ENCODE data around the gene ABCA10.
"Not testable (repeated sequence)": the region's sequence is repeated elsewhere in the genome, so short reads cannot be mapped to it uniquely, and the experiment has no call there.

The ABCA10 gene, protein sequence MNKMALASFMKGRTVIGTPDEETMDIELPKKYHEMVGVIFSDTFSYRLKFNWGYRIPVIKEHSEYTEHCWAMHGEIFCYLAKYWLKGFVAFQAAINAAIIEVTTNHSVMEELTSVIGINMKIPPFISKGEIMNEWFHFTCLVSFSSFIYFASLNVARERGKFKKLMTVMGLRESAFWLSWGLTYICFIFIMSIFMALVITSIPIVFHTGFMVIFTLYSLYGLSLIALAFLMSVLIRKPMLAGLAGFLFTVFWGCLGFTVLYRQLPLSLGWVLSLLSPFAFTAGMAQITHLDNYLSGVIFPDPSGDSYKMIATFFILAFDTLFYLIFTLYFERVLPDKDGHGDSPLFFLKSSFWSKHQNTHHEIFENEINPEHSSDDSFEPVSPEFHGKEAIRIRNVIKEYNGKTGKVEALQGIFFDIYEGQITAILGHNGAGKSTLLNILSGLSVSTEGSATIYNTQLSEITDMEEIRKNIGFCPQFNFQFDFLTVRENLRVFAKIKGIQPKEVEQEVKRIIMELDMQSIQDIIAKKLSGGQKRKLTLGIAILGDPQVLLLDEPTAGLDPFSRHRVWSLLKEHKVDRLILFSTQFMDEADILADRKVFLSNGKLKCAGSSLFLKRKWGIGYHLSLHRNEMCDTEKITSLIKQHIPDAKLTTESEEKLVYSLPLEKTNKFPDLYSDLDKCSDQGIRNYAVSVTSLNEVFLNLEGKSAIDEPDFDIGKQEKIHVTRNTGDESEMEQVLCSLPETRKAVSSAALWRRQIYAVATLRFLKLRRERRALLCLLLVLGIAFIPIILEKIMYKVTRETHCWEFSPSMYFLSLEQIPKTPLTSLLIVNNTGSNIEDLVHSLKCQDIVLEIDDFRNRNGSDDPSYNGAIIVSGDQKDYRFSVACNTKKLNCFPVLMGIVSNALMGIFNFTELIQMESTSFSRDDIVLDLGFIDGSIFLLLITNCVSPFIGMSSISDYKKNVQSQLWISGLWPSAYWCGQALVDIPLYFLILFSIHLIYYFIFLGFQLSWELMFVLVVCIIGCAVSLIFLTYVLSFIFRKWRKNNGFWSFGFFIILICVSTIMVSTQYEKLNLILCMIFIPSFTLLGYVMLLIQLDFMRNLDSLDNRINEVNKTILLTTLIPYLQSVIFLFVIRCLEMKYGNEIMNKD (N-terminal part only)

DNA sequence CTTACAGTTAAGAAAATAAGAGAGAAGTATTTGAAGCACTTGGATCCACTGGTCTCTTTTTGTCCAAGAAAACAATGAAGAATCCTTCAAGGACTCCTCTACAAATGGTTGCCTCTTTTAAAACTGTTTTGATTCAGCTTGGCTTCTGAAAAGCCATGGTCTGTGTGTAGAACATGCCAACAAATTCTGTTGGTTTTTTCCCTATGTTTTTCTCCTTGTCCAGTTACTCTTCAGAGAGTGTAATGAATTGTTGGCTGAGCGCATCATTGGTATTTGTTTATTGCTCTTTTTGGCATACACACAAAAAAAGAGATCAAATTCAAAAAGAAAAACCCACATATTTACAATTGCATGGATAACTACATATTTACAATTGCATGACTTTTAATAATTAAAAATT, at the start of gene ABCA10:
ABCA10 (minus strand) TSS at position 249 of the 400 bp plus-strand sequence. CDS start 3,466 bp downstream, outside the sequence.
- Histone ChIP-seq H3K4me1 (ENCODE audit: insufficient read depth, low read length) (no peaks in the 10 kb centered on the region), H3K27ac (ENCODE audit: low read depth, low read length) (no peak within 1 kb of the TSS), H3K36me3 (ENCODE audit: insufficient read depth, low read length) (no peaks in the 10 kb centered on the region), H3K27me3 (ENCODE audit: control insufficient read depth in 1 of 2, insufficient read depth in 2 of 2, low read length in 2 of 2) (no peaks in the 10 kb centered on the region), H3K4me3 (ENCODE audit: low read depth in 1 of 2, low read length in 2 of 2) (no peak within 1 kb of the TSS), H3K9me3 (ENCODE audit: low read length) (peaks cover 7% of the 10 kb centered on the region), H3K9ac (ENCODE audit: low read length) (no peak within 1 kb of the TSS)

DNA sequence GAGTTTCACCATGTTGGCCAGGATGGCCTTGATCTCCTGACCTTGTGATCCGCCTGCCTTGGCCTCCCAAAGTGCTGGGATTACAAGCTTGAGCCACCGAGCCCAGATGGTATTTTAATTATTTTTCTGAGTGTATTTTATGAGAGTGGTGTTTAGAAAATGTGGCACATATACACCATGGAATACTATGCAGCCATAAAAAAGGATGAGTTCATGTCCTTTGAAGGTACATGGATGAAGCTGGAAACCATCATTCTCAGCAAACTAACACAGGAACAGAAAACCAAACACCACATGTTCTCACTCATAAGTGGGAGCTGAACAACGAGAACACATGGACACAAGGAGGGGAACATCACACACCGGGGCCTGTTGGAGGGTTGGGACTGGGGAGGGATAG, 47.7 kb upstream of the ABCA10 start:
- not testable (repeated sequence) for H3K27me3 ChIP-seq (ENCODE audit: control insufficient read depth in 1 of 2, insufficient read depth in 2 of 2, low read length in 2 of 2); H3K9me3 ChIP-seq (ENCODE audit: low read length); H3K27ac ChIP-seq (ENCODE audit: low read depth, low read length); H3K4me1 ChIP-seq (ENCODE audit: insufficient read depth, low read length); H3K36me3 ChIP-seq (ENCODE audit: insufficient read depth, low read length); H3K9ac ChIP-seq (ENCODE audit: low read length); H3K4me3 ChIP-seq (ENCODE audit: low read depth in 1 of 2, low read length in 2 of 2)

DNA sequence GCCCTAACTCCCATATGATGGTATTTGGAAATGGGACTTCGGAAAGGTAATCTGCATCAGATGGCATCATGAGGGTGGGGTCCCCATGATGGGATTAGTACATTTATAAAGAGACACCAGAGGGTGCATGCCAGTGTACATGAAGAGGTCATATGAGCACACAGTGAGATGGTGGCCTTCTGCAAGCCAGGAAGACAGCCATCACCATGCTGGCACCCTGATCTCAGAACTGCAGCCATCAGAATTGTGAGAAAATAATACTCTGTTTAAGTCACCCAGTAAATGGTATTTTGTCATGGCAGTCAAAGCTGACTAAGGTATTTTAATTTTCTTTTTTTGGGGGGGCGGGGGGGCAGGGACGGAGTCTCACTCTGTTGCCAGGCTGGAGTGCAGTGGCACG, 47.1 kb upstream of the ABCA10 start:
- H3K27me3 ChIP-seq (ENCODE audit: control insufficient read depth in 1 of 2, insufficient read depth in 2 of 2, low read length in 2 of 2), result no peaks in the 10 kb centered on the region
- no peak overlapping the region for H3K9ac ChIP-seq (ENCODE audit: low read length)
- H3K36me3 ChIP-seq (ENCODE audit: insufficient read depth, low read length), result no peaks in the 10 kb centered on the region
- H3K27ac ChIP-seq (ENCODE audit: low read depth, low read length), result no peak overlapping the region
- no peaks in the 10 kb centered on the region for H3K9me3 ChIP-seq (ENCODE audit: low read length)
- H3K4me1 ChIP-seq (ENCODE audit: insufficient read depth, low read length), result no peaks in the 10 kb centered on the region
- H3K4me3 ChIP-seq (ENCODE audit: low read depth in 1 of 2, low read length in 2 of 2), result no peak overlapping the region

DNA sequence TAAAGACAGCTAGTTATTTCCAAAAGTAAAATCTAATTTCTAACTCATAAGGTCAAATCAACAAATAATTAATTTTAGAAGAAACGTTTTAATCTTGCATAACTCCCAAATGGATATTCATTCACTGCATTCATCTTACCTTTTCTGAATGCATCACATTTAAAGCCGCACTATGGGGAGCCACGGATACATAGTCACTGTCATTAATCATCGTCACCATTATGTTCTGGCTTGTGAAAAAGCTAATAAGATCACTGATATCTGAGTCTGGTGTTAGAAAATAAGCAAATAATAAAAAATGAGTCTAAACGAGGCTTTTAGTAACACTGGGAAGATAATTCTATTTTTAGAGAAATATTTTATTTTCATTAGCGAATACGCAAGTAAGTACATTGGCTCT, 42.4 kb upstream of the ABCA10 start:
- no peaks in the 10 kb centered on the region for H3K27me3 ChIP-seq (ENCODE audit: control insufficient read depth in 1 of 2, insufficient read depth in 2 of 2, low read length in 2 of 2)
- no peaks in the 10 kb centered on the region for H3K36me3 ChIP-seq (ENCODE audit: insufficient read depth, low read length)
- H3K9me3 ChIP-seq (ENCODE audit: low read length), result no peaks in the 10 kb centered on the region
- no peak overlapping the region for H3K9ac ChIP-seq (ENCODE audit: low read length)
- no peak overlapping the region for H3K27ac ChIP-seq (ENCODE audit: low read depth, low read length)
- H3K4me3 ChIP-seq (ENCODE audit: low read depth in 1 of 2, low read length in 2 of 2), result no peak overlapping the region
- H3K4me1 ChIP-seq (ENCODE audit: insufficient read depth, low read length), result no peaks in the 10 kb centered on the region

DNA sequence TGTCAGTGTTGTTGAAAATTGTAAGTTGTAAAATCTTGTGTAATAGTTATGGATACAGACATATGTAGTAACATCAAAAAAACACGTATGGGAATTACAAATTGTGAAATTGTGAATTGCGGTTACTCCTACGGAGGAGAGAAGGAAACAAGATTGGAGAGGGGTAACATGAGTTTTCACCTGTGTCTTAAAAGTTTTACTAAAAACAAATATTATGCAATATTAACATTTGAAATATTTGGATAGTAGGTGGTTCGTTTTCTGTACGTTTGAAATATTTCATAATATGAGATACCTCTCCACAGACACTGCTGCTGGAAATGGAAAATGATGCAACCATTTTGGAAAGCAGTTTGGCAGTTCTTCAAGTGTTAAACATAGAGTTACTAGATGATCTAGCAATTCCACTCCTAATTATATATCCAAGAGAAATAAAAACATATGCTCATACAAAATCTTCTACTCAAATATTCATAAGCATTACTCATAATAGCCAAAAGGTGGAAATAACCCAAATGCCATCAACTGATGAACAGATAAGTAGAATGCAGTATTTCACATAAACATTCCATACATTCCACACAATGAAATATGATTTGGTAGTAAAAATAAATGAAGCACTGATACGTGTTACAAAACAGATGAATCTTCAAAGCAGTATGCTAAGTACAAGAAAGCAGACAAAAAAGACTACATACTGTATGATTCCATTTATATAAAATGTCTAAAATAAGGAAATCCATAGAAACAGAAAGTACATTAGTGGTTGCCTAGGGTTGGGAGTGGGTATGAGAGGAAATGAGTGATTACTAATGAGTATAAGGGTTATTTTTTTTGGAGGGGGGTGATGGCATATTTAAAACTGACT, 40.7 kb upstream of the ABCA10 start:
- Histone ChIP-seq H3K4me1 (ENCODE audit: insufficient read depth, low read length) (no peaks in the 10 kb centered on the region), H3K36me3 (ENCODE audit: insufficient read depth, low read length) (no peaks in the 10 kb centered on the region), H3K27ac (ENCODE audit: low read depth, low read length) (no peak overlapping the region), H3K9me3 (ENCODE audit: low read length) (no peaks in the 10 kb centered on the region), H3K9ac (ENCODE audit: low read length) (no peak overlapping the region), H3K27me3 (ENCODE audit: control insufficient read depth in 1 of 2, insufficient read depth in 2 of 2, low read length in 2 of 2) (no peaks in the 10 kb centered on the region), H3K4me3 (ENCODE audit: low read depth in 1 of 2, low read length in 2 of 2) (no peak overlapping the region)

DNA sequence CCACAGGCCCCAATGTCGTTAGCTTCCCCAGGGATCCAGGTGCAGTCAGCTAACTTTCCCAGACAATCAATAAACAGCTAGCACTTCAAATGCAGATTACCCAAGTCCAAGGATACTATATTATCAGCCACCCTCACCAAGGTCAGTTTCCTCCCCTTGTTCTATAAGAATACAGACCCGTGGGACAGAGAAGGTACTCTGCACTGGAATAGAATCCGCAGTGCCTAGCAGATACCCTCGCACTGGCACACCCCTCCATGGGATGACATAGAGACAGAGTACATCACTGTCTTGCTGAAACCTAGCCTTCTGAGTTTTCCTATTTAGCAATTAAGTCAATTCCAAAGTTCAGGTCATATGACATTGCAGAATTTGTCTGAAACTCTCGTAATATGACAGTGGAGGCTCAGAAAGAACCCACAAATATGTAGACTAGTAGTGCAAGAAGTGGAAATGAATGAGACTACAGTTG, 40.0 kb upstream of the ABCA10 start:
- no peaks in the 10 kb centered on the region for H3K4me1 ChIP-seq (ENCODE audit: insufficient read depth, low read length)
- no peaks in the 10 kb centered on the region for H3K27me3 ChIP-seq (ENCODE audit: control insufficient read depth in 1 of 2, insufficient read depth in 2 of 2, low read length in 2 of 2)
- no peak overlapping the region for H3K9ac ChIP-seq (ENCODE audit: low read length)

DNA sequence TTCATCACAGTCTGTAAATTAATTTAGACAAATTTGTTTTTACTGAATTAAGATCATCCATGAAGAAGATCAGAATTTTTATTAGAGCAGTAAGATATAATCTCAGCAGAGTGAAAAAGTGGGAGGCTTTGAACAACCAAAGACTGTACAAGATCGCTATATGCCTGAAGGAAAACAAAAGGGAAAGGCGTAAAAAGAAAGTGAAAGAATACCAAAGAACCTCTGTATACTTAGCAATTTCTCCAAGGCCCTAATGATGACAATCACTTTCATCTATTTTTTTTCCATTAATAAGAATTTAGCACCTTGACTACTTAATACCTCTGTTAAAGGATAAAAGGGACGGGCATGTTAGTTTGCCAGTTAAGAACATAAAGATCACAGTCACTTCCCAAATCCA, 38.6 kb upstream of the ABCA10 start:
- Histone ChIP-seq H3K27me3 (ENCODE audit: control insufficient read depth in 1 of 2, insufficient read depth in 2 of 2, low read length in 2 of 2) (no peaks in the 10 kb centered on the region), H3K36me3 (ENCODE audit: insufficient read depth, low read length) (no peaks in the 10 kb centered on the region), H3K4me3 (ENCODE audit: low read depth in 1 of 2, low read length in 2 of 2) (no peak overlapping the region), H3K9me3 (ENCODE audit: low read length) (no peaks in the 10 kb centered on the region), H3K4me1 (ENCODE audit: insufficient read depth, low read length) (no peaks in the 10 kb centered on the region), H3K27ac (ENCODE audit: low read depth, low read length) (no peak overlapping the region), H3K9ac (ENCODE audit: low read length) (no peak overlapping the region)

More for the DNA sequence above, 40.0 kb upstream of the ABCA10 start:
- no peaks in the 10 kb centered on the region for H3K36me3 ChIP-seq (ENCODE audit: insufficient read depth, low read length)
- no peak overlapping the region for H3K4me3 ChIP-seq (ENCODE audit: low read depth in 1 of 2, low read length in 2 of 2)
- H3K27ac ChIP-seq (ENCODE audit: low read depth, low read length), result no peak overlapping the region
- no peaks in the 10 kb centered on the region for H3K9me3 ChIP-seq (ENCODE audit: low read length)

DNA sequence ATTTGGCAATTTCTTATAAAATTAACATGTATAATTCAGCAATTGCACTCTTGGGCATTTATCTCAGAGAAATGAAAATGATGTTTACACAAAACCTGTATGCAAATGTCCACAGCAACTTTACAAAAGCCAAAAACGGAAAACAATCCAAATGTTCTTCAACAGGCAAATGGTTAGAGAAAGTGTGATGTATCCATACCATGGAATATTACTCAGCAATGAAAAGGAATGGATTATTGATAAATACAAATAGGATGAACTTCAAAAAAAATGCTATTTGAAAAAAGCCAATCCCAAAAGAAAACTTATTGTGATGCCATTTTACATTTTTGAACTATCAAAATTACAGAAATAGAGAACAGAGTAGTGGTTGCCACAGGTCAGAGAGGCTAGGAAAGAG, 37.2 kb upstream of the ABCA10 start:
- Histone ChIP-seq H3K36me3 (ENCODE audit: insufficient read depth, low read length) (no peaks in the 10 kb centered on the region), H3K27me3 (ENCODE audit: control insufficient read depth in 1 of 2, insufficient read depth in 2 of 2, low read length in 2 of 2) (no peaks in the 10 kb centered on the region), H3K4me1 (ENCODE audit: insufficient read depth, low read length) (no peaks in the 10 kb centered on the region), H3K9me3 (ENCODE audit: low read length) (no peaks in the 10 kb centered on the region), H3K9ac (ENCODE audit: low read length) (no peak overlapping the region), H3K4me3 (ENCODE audit: low read depth in 1 of 2, low read length in 2 of 2) (no peak overlapping the region), H3K27ac (ENCODE audit: low read depth, low read length) (no peak overlapping the region)

DNA sequence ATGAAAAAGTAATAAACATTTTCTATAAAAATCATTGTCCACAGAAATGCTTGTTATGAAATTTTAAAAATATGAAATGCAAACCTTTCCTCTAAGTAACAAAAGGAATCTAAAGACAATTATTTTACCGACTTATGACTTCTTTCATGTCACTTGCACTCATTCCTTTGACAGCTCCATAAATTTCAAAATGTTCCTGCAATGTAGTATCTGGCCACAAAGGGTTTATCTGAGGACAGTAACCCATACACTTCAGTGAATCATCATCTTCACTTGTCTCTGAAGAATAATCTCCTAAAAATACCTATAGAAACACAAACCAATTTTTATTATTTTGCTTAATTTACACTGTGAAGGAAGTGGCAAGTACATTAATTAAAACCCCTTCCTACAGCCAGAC, 25.6 kb upstream of the ABCA10 start:
- H3K27me3 ChIP-seq (ENCODE audit: control insufficient read depth in 1 of 2, insufficient read depth in 2 of 2, low read length in 2 of 2), result no peaks in the 10 kb centered on the region
- peaks cover 11% of the 10 kb centered on the region for H3K36me3 ChIP-seq (ENCODE audit: insufficient read depth, low read length)
- no peaks in the 10 kb centered on the region for H3K4me1 ChIP-seq (ENCODE audit: insufficient read depth, low read length)
- no peak overlapping the region for H3K9ac ChIP-seq (ENCODE audit: low read length)
- H3K27ac ChIP-seq (ENCODE audit: low read depth, low read length), result no peak overlapping the region
- H3K4me3 ChIP-seq (ENCODE audit: low read depth in 1 of 2, low read length in 2 of 2), result no peak overlapping the region
- H3K9me3 ChIP-seq (ENCODE audit: low read length), result no peaks in the 10 kb centered on the region

DNA sequence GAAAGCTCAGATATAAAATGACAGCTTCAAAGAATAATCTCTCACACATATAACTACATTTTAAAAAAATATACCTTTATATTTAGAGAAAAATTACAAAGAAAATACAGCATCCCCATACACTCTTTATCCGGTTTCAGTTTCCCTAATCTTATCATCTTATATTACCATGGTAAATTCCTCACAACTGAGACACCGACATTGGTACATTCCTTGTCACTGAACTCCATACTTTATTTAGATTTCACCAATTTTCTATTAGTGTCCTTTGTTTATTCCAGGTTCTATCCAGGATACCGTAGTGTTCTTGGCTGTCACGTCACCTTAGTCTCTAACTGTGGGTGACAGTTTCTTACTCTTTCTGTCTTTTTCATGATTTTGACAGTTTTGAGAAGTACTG, 22.0 kb upstream of the ABCA10 start:
- H3K9ac ChIP-seq (ENCODE audit: low read length), result no peak overlapping the region
- no peaks in the 10 kb centered on the region for H3K4me1 ChIP-seq (ENCODE audit: insufficient read depth, low read length)
- peaks cover 11% of the 10 kb centered on the region for H3K36me3 ChIP-seq (ENCODE audit: insufficient read depth, low read length)
- no peak overlapping the region for H3K27ac ChIP-seq (ENCODE audit: low read depth, low read length)
- no peaks in the 10 kb centered on the region for H3K27me3 ChIP-seq (ENCODE audit: control insufficient read depth in 1 of 2, insufficient read depth in 2 of 2, low read length in 2 of 2)
- H3K9me3 ChIP-seq (ENCODE audit: low read length), result no peaks in the 10 kb centered on the region
- H3K4me3 ChIP-seq (ENCODE audit: low read depth in 1 of 2, low read length in 2 of 2), result no peak overlapping the region
